Hepatocyte (in vitro differentiated cells): ENCODE data around the gene CLSTN3. TPM values are rescaled to one million over a fixed set of nuclear protein-coding genes. Genes with fewer than 3 reads are reported as not detected.

Experiments used
- DNase-seq: peaks from one replicate; pipeline ENCODE4 v3.0.0-alpha.2; 2016; ENCODE audit warnings: low spot score
- H2AFZ ChIP-seq: fragments of 200-600 bp; sonication (generic); 2 replicates; pipeline ENCODE4 v1.6.0; 2016; ENCODE audit warnings: antibody characterized with exemption, mild to moderate bottlenecking
- H3K27ac ChIP-seq: fragments of 200-600 bp; sonication (generic); 2 replicates; pipeline ENCODE4 v1.5.1; 2016; ENCODE audit warnings: mild to moderate bottlenecking
- H3K27me3 ChIP-seq: fragments of 200-600 bp; sonication (generic); 2 replicates; pipeline ENCODE4 v1.6.1; 2016
- H3K36me3 ChIP-seq: fragments of 200-600 bp; sonication (generic); replicated peaks from 2 replicates; pipeline ENCODE4 v1.5.1; 2016; ENCODE audit warnings: low read depth; ENCODE audit not compliant: insufficient read depth
- H3K4me1 ChIP-seq: fragments of 200-600 bp; sonication (generic); 2 replicates; pipeline ENCODE4 v1.5.1; 2016; ENCODE audit warnings: mild to moderate bottlenecking, moderate library complexity; ENCODE audit not compliant: insufficient read depth
- H3K4me2 ChIP-seq: fragments of 200-600 bp; sonication (generic); 2 replicates; pipeline ENCODE4 v1.6.0; 2016
- H3K4me3 ChIP-seq: fragments of 200-600 bp; sonication (generic); 2 replicates; pipeline ENCODE4 v1.5.1; 2016; ENCODE audit warnings: mild to moderate bottlenecking
- H3K79me2 ChIP-seq: fragments of 200-600 bp; sonication (generic); 2 replicates; pipeline ENCODE4 v1.6.0; 2017; ENCODE audit warnings: mild to moderate bottlenecking
- H3K9me2 ChIP-seq: fragments of 200-600 bp; sonication (generic); replicated peaks from 2 replicates; pipeline ENCODE4 v1.6.0; 2017; ENCODE audit warnings: mild to moderate bottlenecking; ENCODE audit not compliant: insufficient read depth
- H3K9me3 ChIP-seq: fragments of 200-600 bp; sonication (generic); 2 replicates; pipeline ENCODE4 v1.5.1; 2016; ENCODE audit warnings: low read depth, mild to moderate bottlenecking
- H4K20me1 ChIP-seq: fragments of 200-600 bp; sonication (generic); 2 replicates; pipeline ENCODE4 v1.6.0; 2016; ENCODE audit warnings: mild to moderate bottlenecking; ENCODE audit not compliant: insufficient read depth, poor library complexity, severe bottlenecking
- EZH2 ChIP-seq: fragments of 200-600 bp; sonication (generic); IDR thresholded peaks from 2 replicates; pipeline ENCODE4 v1.6.1; 2016; ENCODE audit warnings: antibody characterized with exemption, mild to moderate bottlenecking, borderline replicate concordance
- EZH2phosphoT487 ChIP-seq: fragments of 200-600 bp; sonication (generic); IDR thresholded peaks from one replicate; pipeline ENCODE4 v1.6.1; 2018; ENCODE audit warnings: antibody characterized with exemption, mild to moderate bottlenecking, low read depth, moderate library complexity; ENCODE audit not compliant: unreplicated experiment, severe bottlenecking
- WGBS: methylation state at CpG from one replicate; pipeline ENCODE4 v1.1.6; 2016; ENCODE audit warnings: low lambda C conversion rate; ENCODE audit errors: missing lambda C conversion rate; 5-methylcytosine and 5-hydroxymethylcytosine counted together
- polyA plus RNA-seq: library from polyadenylated mRNA; unstranded; fragments of >200 nt; fragmentation: Nextera tagmentation; extraction: Ambion mirVana; gene quantifications from 2 replicates; pipeline ENCODE4 v1.2.1, GENCODE V29; 2016
- total RNA-seq: library from RNA; depleted of rRNA; stranded (reverse); fragments of >200 nt; gene quantifications from 2 replicates; pipeline ENCODE4 v1.2.3, GENCODE V29; 2014
- TF ChIP-seq, protein P1 (sequence below): fragments of 200-600 bp; sonication (generic); IDR thresholded peaks from 2 replicates; pipeline ENCODE4 v1.5.1; 2016; ENCODE audit warnings: antibody characterized with exemption, mild to moderate bottlenecking; ENCODE audit not compliant: poor library complexity

CLSTN3 gene
- total and polyA plus RNA-seq, 2 experiments from 2014 or later = 37.8 to 57.0 TPM

DNA sequence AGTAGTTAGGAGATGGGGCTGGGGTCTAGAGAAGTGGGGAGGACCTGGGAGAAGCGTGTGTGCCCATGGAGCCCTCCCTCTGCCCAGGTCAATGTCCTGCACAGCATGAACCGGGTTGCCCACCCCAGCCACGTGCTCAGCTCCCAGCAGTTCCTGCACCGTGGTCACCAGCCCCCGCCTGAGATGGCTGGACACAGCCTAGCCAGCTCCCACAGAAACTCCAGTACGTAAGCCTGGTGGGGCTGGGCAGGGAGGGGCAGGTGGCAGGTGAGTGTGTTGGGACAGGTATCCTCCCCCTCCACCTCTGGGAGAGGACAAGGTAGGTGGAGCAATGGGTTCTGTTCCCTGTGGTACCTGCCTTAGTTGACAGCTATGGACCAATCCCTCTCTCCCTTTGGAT is 20.7 kb downstream of the CLSTN3 start:
- no peak overlapping the region for H3K27ac ChIP-seq
- DNase-seq = no peak
- no peaks in the 10 kb centered on the region for H3K4me1 ChIP-seq
- no peaks in the 10 kb centered on the region for H3K9me3 ChIP-seq
- TF ChIP-seq EZH2phosphoT487 = no peak
- TF ChIP-seq EZH2 = no peak
- TF ChIP-seq, protein P1, sequence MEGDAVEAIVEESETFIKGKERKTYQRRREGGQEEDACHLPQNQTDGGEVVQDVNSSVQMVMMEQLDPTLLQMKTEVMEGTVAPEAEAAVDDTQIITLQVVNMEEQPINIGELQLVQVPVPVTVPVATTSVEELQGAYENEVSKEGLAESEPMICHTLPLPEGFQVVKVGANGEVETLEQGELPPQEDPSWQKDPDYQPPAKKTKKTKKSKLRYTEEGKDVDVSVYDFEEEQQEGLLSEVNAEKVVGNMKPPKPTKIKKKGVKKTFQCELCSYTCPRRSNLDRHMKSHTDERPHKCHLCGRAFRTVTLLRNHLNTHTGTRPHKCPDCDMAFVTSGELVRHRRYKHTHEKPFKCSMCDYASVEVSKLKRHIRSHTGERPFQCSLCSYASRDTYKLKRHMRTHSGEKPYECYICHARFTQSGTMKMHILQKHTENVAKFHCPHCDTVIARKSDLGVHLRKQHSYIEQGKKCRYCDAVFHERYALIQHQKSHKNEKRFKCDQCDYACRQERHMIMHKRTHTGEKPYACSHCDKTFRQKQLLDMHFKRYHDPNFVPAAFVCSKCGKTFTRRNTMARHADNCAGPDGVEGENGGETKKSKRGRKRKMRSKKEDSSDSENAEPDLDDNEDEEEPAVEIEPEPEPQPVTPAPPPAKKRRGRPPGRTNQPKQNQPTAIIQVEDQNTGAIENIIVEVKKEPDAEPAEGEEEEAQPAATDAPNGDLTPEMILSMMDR = no peak
- no peaks in the 10 kb centered on the region for H3K36me3 ChIP-seq
- H3K9me2 ChIP-seq = no peaks in the 10 kb centered on the region
- no peaks in the 10 kb centered on the region for H3K79me2 ChIP-seq
- no peak overlapping the region for H2AFZ ChIP-seq
- no peak overlapping the region for H3K4me2 ChIP-seq
- 95% methylated on average over 5 of the region's 6 CpGs for WGBS
- no peak overlapping the region for H3K4me3 ChIP-seq
- no peaks in the 10 kb centered on the region for H4K20me1 ChIP-seq
- H3K27me3 ChIP-seq = no peaks in the 10 kb centered on the region

DNA sequence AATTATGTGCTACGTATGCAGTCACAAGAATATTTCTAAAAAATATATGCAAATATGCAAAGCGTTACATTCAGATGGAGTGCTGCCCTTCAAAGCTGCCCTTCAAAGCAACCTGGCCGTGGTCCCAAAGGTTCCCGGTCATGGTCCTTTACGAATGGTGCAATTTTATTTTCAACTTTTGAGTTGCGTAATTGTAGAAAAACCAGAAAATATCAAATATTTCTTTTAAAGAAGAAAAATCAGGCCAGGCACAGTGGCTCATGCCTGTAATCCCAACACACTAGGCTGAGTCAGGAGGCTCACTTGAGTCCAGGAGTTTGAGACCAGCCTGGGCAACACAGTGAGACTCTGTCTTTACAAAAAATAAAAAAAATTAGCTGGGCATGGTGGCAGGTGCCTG is 21.4 kb downstream of the CLSTN3 start:
- no peak overlapping the region for H3K27ac ChIP-seq
- TF ChIP-seq EZH2phosphoT487 = no peak
- TF ChIP-seq, protein P1 = no peak
- no peak for TF ChIP-seq EZH2
- H3K4me2 ChIP-seq = no peak overlapping the region
- no peaks in the 10 kb centered on the region for H3K36me3 ChIP-seq
- no peak overlapping the region for H3K4me3 ChIP-seq
- H4K20me1 ChIP-seq = no peaks in the 10 kb centered on the region
- no peaks in the 10 kb centered on the region for H3K79me2 ChIP-seq
- DNase-seq = no peak
- WGBS = 98% methylated on average over 6 of the region's 6 CpGs
- no peaks in the 10 kb centered on the region for H3K27me3 ChIP-seq
- no peaks in the 10 kb centered on the region for H3K9me3 ChIP-seq
- no peak overlapping the region for H2AFZ ChIP-seq
- H3K4me1 ChIP-seq = no peaks in the 10 kb centered on the region
- H3K9me2 ChIP-seq = no peaks in the 10 kb centered on the region

DNA sequence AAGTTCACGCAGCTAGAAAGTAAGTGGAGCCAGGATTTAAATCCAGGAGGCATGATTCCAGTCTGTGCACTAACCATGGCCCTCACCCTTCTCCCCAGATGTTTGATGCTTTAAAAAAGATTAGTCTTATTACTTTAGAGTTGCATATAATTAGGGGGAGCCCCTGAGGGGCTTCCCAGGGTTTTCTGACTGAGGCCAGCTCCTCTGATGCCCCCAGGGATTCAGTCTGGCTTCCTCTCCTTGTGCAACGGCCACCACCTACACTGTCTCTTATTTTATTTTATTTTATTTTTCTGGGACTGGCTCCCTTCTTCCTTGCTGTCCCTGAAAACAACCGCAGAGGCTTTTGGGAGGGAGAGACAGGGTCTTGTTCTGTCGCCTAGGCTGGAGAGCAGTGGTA is 22.6 kb downstream of the CLSTN3 start:
- Histone ChIP-seq H3K9me2 (no peaks in the 10 kb centered on the region), H3K27ac (no peak overlapping the region), H3K79me2 (no peaks in the 10 kb centered on the region), H3K27me3 (no peaks in the 10 kb centered on the region), H4K20me1 (no peaks in the 10 kb centered on the region), H3K4me3 (no peak overlapping the region), H3K4me2 (no peak overlapping the region), H3K4me1 (no peaks in the 10 kb centered on the region), H2AFZ (no peak overlapping the region), H3K9me3 (no peaks in the 10 kb centered on the region), H3K36me3 (no peaks in the 10 kb centered on the region)
- no peak for TF ChIP-seq EZH2
- TF ChIP-seq EZH2phosphoT487 = no peak
- TF ChIP-seq, protein P1 = no peak
- WGBS = 96% methylated on average over 4 of the region's 4 CpGs
- DNase-seq = no peak

DNA sequence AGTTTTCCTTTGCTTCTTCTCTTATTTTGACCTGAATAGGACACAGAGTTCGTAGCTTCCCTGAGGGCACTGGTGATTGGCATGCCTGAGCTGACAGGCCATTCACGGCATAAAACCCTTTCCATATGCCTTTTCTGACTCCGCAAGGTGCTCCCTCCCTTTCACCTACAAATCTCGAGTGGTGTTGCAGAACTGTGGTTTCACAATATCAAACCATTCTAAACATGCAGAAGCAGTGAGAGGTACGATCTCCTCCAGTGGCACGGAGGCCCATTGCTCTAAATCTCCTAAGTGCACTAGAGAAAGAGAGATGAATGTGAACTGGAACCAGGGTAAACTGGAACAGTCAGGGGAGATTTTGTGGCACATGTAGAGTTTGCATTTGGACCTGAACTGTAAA is 23.9 kb downstream of the CLSTN3 start:
- TF ChIP-seq EZH2 (no peak), EZH2phosphoT487 (no peak)
- TF ChIP-seq, protein P1 = no peak

More for the DNA sequence above, 23.9 kb downstream of the CLSTN3 start:
- no peak overlapping the region for H2AFZ ChIP-seq
- H3K4me2 ChIP-seq = no peak overlapping the region
- no peaks in the 10 kb centered on the region for H3K9me2 ChIP-seq
- no peaks in the 10 kb centered on the region for H3K36me3 ChIP-seq
- no peaks in the 10 kb centered on the region for H3K4me1 ChIP-seq
- no peaks in the 10 kb centered on the region for H3K79me2 ChIP-seq
- no peaks in the 10 kb centered on the region for H3K9me3 ChIP-seq
- H3K27ac ChIP-seq = no peak overlapping the region
- DNase-seq = no peak
- H4K20me1 ChIP-seq = no peaks in the 10 kb centered on the region
- no peaks in the 10 kb centered on the region for H3K27me3 ChIP-seq
- no peak overlapping the region for H3K4me3 ChIP-seq
- WGBS = 80% methylated on average over 6 of the region's 6 CpGs
